H1 (cell line): ENCODE results near the gene CRHR1. TPM values are rescaled to one million over a fixed set of nuclear protein-coding genes. Genes with fewer than 3 reads are reported as not detected.

Source experiments
- CTCF ChIA-PET: fragments of 300-600 bp; sonication (Branson Sonifier 250); formaldehyde crosslinking; loops from one replicate; lab custom pipeline; 2021; ENCODE audit not compliant: partially characterized antibody; lab: Charles Lee
- POLR2A ChIA-PET: fragments of 300-600 bp; sonication (Branson Sonifier 250); formaldehyde crosslinking; loops from one replicate; lab custom pipeline; 2021; ENCODE audit warnings: inconsistent platforms; ENCODE audit not compliant: partially characterized antibody; lab: Charles Lee
- DNase-seq, 2 experiments: peaks; one replicate each; pipeline versions ENCODE4 v3.0.0 to v3.0.0-alpha.2; 2010 to 2022; ENCODE audit warnings: low spot score in 2 of 2, low read depth in 1 of 2, mixed read lengths in 1 of 2
- FAIRE-seq: peaks from 2 replicates; lab custom pipeline; 2011; peaks lifted over from hg19 to GRCh38; lab: Jason Lieb, UNC
- H2AFZ ChIP-seq: 2 replicates; pipeline ENCODE4 v1.8.1; 2012; ENCODE audit warnings: low read length, inconsistent platforms
- H2AK5ac ChIP-seq: 2 replicates; pipeline ENCODE4 v1.6.1; 2013; ENCODE audit warnings: low read depth, low read length
- H2BK120ac ChIP-seq: replicated peaks from 2 replicates; pipeline ENCODE3; 2013; ENCODE audit warnings: low read depth, low read length, inconsistent platforms
- H2BK12ac ChIP-seq: 2 replicates; pipeline ENCODE4 v1.6.1; 2013; ENCODE audit warnings: low read depth, low read length
- H2BK15ac ChIP-seq: 2 replicates; pipeline ENCODE4 v1.6.1; 2013; ENCODE audit warnings: low read length
- H2BK20ac ChIP-seq: 2 replicates; pipeline ENCODE4 v1.6.1; 2013; ENCODE audit warnings: low read length
- H2BK5ac ChIP-seq: 2 replicates; pipeline ENCODE4 v1.6.1; 2013; ENCODE audit warnings: low read depth, low read length
- H3K14ac ChIP-seq: 2 replicates; pipeline ENCODE4 v1.6.1; 2013; ENCODE audit warnings: inconsistent platforms; ENCODE audit not compliant: insufficient read length
- H3K18ac ChIP-seq: 2 replicates; pipeline ENCODE4 v1.6.1; 2013; ENCODE audit warnings: low read length; ENCODE audit errors: extremely low read depth
- H3K23ac ChIP-seq: 2 replicates; pipeline ENCODE4 v1.6.1; 2013; ENCODE audit warnings: inconsistent platforms; ENCODE audit not compliant: insufficient read length
- H3K23me2 ChIP-seq: 2 replicates; pipeline ENCODE4 v1.6.1; 2013; ENCODE audit warnings: low read depth, low read length
- H3K27ac ChIP-seq: 2 replicates; pipeline ENCODE4 v1.6.1; 2011; ENCODE audit warnings: low read depth, low read length, inconsistent platforms
- H3K27me3 ChIP-seq, 4 experiments: replicated peaks in 1 of 4; 1 replicate in 1 of 4; 2 replicates in 3 of 4; pipeline versions ENCODE4 v1.6.1 to v1.8.1; 2011 to 2013; ENCODE audit warnings: low read length in 3 of 4, mild to moderate bottlenecking in 3 of 4, inconsistent platforms in 2 of 4, mixed read lengths in 2 of 4, moderate library complexity in 1 of 4; ENCODE audit not compliant: control insufficient read depth in 3 of 4, insufficient read depth in 3 of 4; ENCODE audit errors: extremely low read depth in 1 of 4
- H3K36me3 ChIP-seq, 4 experiments: 2 replicates each; pipeline versions ENCODE4 v1.6.1 to v1.8.1; 2011 to 2013; ENCODE audit warnings: mild to moderate bottlenecking in 4 of 4, low read length in 3 of 4, moderate library complexity in 2 of 4, control low read depth in 1 of 4, inconsistent platforms in 1 of 4; ENCODE audit not compliant: insufficient read depth in 4 of 4, control insufficient read depth in 2 of 4
- H3K4ac ChIP-seq: replicated peaks from 2 replicates; pipeline ENCODE3; 2013; ENCODE audit warnings: low read length, low read depth, mixed read lengths, inconsistent platforms; ENCODE audit not compliant: insufficient read length
- H3K4me1 ChIP-seq, 4 experiments: replicated peaks in 1 of 4; 1 replicate in 1 of 4; 2 replicates in 3 of 4; pipeline versions ENCODE4 v1.6.1 to v1.8.1; 2011 to 2013; ENCODE audit warnings: low read length in 3 of 4, inconsistent platforms in 2 of 4, mixed read lengths in 1 of 4; ENCODE audit not compliant: insufficient read depth in 4 of 4, control insufficient read depth in 3 of 4
- H3K4me2 ChIP-seq, 2 experiments: 2 replicates each; pipeline versions ENCODE4 v1.6.1 to v1.8.1; 2011 to 2013; ENCODE audit warnings: low read depth in 2 of 2, low read length in 2 of 2, control low read depth in 1 of 2, inconsistent platforms in 1 of 2, mild to moderate bottlenecking in 1 of 2; ENCODE audit not compliant: insufficient read depth in 1 of 2
- H3K4me3 ChIP-seq, 4 experiments: fragments of 200-600, 300-600 bp in 1 of 4; sonication (generic), shearing (Covaris generic), sonication (Bioruptor Twin) in 1 of 4; 2 replicates each; pipeline versions ENCODE4 v1.5.1 to v1.8.1; 2011 to 2016; ENCODE audit warnings: low read length in 4 of 4, low read depth in 3 of 4, control low read depth in 2 of 4, inconsistent platforms in 2 of 4, mild to moderate bottlenecking in 2 of 4, mixed read lengths in 1 of 4, moderate library complexity in 1 of 4; ENCODE audit not compliant: insufficient read depth in 2 of 4; ENCODE audit errors: extremely low read depth in 1 of 4
- H3K56ac ChIP-seq: replicated peaks from 2 replicates; pipeline ENCODE3; 2013; ENCODE audit warnings: low read depth, mild to moderate bottlenecking, mixed read lengths, low read length, inconsistent platforms; ENCODE audit not compliant: insufficient read length
- H3K79me1 ChIP-seq: 2 replicates; pipeline ENCODE4 v1.6.1; 2013; ENCODE audit warnings: low read depth, low read length, control low read depth
- H3K79me2 ChIP-seq, 2 experiments: 2 replicates each; pipeline versions ENCODE4 v1.6.1 to v1.8.1; 2012 to 2013; ENCODE audit warnings: low read length in 2 of 2, mild to moderate bottlenecking in 2 of 2, inconsistent platforms in 1 of 2; ENCODE audit not compliant: insufficient read depth in 2 of 2, control insufficient read depth in 1 of 2
- H3K9ac ChIP-seq, 4 experiments: replicated peaks in 1 of 4; 1 replicate in 1 of 4; 2 replicates in 3 of 4; pipeline versions ENCODE4 v1.6.1 to v1.8.1; 2011 to 2013; ENCODE audit warnings: low read depth in 3 of 4, low read length in 3 of 4, control low read depth in 2 of 4, mild to moderate bottlenecking in 2 of 4, moderate library complexity in 2 of 4, inconsistent platforms in 1 of 4; ENCODE audit errors: extremely low read depth in 1 of 4
- H3K9me3 ChIP-seq, 2 experiments: 2 replicates each; pipeline versions ENCODE4 v1.6.1 to v1.8.1; 2012 to 2013; ENCODE audit warnings: mild to moderate bottlenecking in 2 of 2, moderate library complexity in 2 of 2, control low read depth in 1 of 2, inconsistent platforms in 1 of 2, low read depth in 1 of 2, low read length in 1 of 2, mixed read lengths in 1 of 2; ENCODE audit not compliant: insufficient read depth in 2 of 2
- H4K20me1 ChIP-seq, 2 experiments: replicated peaks in 1 of 2; 2 replicates each; pipeline versions ENCODE3 to v1.8.1; 2011 to 2013; ENCODE audit warnings: inconsistent platforms in 2 of 2, low read length in 2 of 2, mild to moderate bottlenecking in 1 of 2; ENCODE audit not compliant: insufficient read depth in 2 of 2, control insufficient read depth in 1 of 2
- H4K5ac ChIP-seq: 2 replicates; pipeline ENCODE4 v1.6.1; 2013; ENCODE audit warnings: low read length, low read depth, mixed read lengths, inconsistent platforms; ENCODE audit not compliant: insufficient read length
- H4K8ac ChIP-seq: 2 replicates; pipeline ENCODE4 v1.8.0; 2013; ENCODE audit warnings: mild to moderate bottlenecking, moderate library complexity, low read length, inconsistent platforms; ENCODE audit not compliant: insufficient read depth; ENCODE audit errors: extremely low read depth
- H4K91ac ChIP-seq: replicated peaks from 2 replicates; pipeline ENCODE3; 2013; ENCODE audit warnings: low read length, mixed read lengths, inconsistent platforms; ENCODE audit not compliant: insufficient read length
- CBX5 ChIP-seq: fragments of 300-800, 300-1000 bp; sonication (generic); IDR thresholded peaks from 2 replicates; pipeline ENCODE4 v1.7.1; 2016; ENCODE audit warnings: antibody characterized with exemption, low read length, low read depth
- CEBPB ChIP-seq: IDR thresholded peaks from 2 replicates; pipeline ENCODE4 v1.6.1; 2012; ENCODE audit warnings: low read depth, low read length
- EP300 ChIP-seq, 2 experiments: IDR thresholded peaks; 1 replicate in 1 of 2; 2 replicates in 1 of 2; pipeline ENCODE4 v1.6.1; 2011 to 2012; ENCODE audit warnings: low read depth in 2 of 2, low read length in 2 of 2, mild to moderate bottlenecking in 2 of 2, borderline replicate concordance in 1 of 2, inconsistent platforms in 1 of 2, moderate library complexity in 1 of 2
- EZH2 ChIP-seq: fragments of 200-600 bp; sonication (generic); IDR thresholded peaks from 2 replicates; pipeline ENCODE4 v1.7.1; 2012; ENCODE audit warnings: low read depth, mild to moderate bottlenecking, moderate library complexity, low read length, inconsistent platforms; ENCODE audit not compliant: severe bottlenecking
- FOSL1 ChIP-seq: IDR thresholded peaks from 2 replicates; pipeline ENCODE4 v1.6.1; 2011; ENCODE audit warnings: mild to moderate bottlenecking, low read depth, low read length, moderate library complexity; ENCODE audit not compliant: insufficient read depth
- KDM5A ChIP-seq: fragments of 200-600 bp; IDR thresholded peaks from 2 replicates; pipeline ENCODE4 v1.7.1; 2012; ENCODE audit warnings: mild to moderate bottlenecking, low read length, inconsistent platforms, mixed read lengths
- SP1 ChIP-seq: IDR thresholded peaks from 2 replicates; pipeline ENCODE4 v1.6.1; 2011; ENCODE audit warnings: low read depth, low read length
- TAF1 ChIP-seq: IDR thresholded peaks from 2 replicates; pipeline ENCODE4 v1.6.1; 2011; ENCODE audit warnings: mild to moderate bottlenecking, low read depth, low read length
- WGBS, 2 experiments: shearing (Covaris generic) in 1 of 2; methylation state at CpG; one replicate each; pipeline versions ENCODE4 v1.1.6 to v1.1.7; 2013 to 2015; ENCODE audit warnings: low lambda C conversion rate in 2 of 2, mixed read lengths in 2 of 2, inconsistent platforms in 1 of 2, low coverage in 1 of 2, missing lambda C conversion rate in 1 of 2; ENCODE audit not compliant: insufficient replicate concordance in 2 of 2, insufficient coverage in 1 of 2, insufficient read length in 1 of 2; ENCODE audit errors: extremely low coverage in 1 of 2, missing lambda C conversion rate in 1 of 2; 5-methylcytosine and 5-hydroxymethylcytosine counted together
- polyA plus RNA-seq, 7 experiments: library from polyadenylated mRNA; depleted of rRNA in 3 of 7; stranded (reverse) in 5 of 7; unstranded in 2 of 7; fragments of >200 nt in 5 of 7; fragments of 200-250 nt in 2 of 7; gene quantifications; 1 replicate in 5 of 7; 2 replicates in 1 of 7; 4 replicates in 1 of 7; pipeline versions ENCODE4 v1.2.1 to v1.2.3, GENCODE V29; 2011 to 2013; ENCODE audit warnings: missing spikeins in 2 of 7, mixed read lengths in 2 of 7
- total RNA-seq: library from RNA; stranded (reverse); fragmentation: NEBNext Ultra II Directional; extraction: Animal tissue kit (Norgen Biotek cat#: 25700); gene quantifications from 2 replicates; pipeline ENCODE4 v1.2.1, GENCODE V29; 2021

CRHR1 gene
- total and polyA plus RNA-seq, 2 of the 8 experiments (the other 6 are each of a cell fraction or from before 2014, with no cell fraction given): 0.56 to 1.7 TPM

DNA sequence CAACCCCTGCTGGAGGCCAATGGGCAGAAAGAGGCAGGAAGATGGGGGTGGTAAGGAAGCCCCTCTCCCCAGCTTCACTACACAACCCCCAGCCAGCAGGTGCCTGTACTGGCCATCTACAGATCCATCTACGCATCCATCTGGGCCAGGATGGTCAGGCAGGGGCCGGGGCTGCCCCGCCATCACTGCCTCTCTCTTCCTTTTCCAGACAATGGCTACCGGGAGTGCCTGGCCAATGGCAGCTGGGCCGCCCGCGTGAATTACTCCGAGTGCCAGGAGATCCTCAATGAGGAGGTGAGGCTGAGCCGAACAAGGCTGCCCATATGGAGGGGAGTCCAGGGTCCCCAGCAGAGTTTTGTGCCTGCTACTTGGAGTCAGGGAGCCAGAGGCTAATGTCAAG, 37.0 kb downstream of the CRHR1 start:
- H2BK5ac ChIP-seq: no peak overlapping the region
- CTCF ChIA-PET: interaction anchor here (1.2 to 11.3 kb wide), 8 partner anchors 9 to 186 kb away, joined by 3 to 69 read pairs (median 5); partner anchors contain the start of gene CRHR1
- no peak for FAIRE-seq

More for the DNA sequence above, 37.0 kb downstream of the CRHR1 start:
- no peak overlapping the region for H4K5ac ChIP-seq
- H3K9ac ChIP-seq: no peak overlapping the region
- H2AK5ac ChIP-seq: no peak overlapping the region
- no peak overlapping the region for H4K8ac ChIP-seq
- H2BK12ac ChIP-seq: no peak overlapping the region
- no peaks in the 10 kb centered on the region; a peak in 1 of 7 replicates for H3K27me3 ChIP-seq
- no peaks in the 10 kb centered on the region for H3K23me2 ChIP-seq
- H3K4me3 ChIP-seq: no peak overlapping the region
- H3K4ac ChIP-seq: no peak overlapping the region
- H3K36me3 ChIP-seq: no peaks in the 10 kb centered on the region
- H3K14ac ChIP-seq: no peak overlapping the region
- H3K9me3 ChIP-seq: no peaks in the 10 kb centered on the region
- H2BK15ac ChIP-seq: no peak overlapping the region
- no peak overlapping the region for H3K18ac ChIP-seq
- no peak for DNase-seq
- H3K4me1 ChIP-seq: peaks cover 0 to 3% (median 0%) of the 10 kb centered on the region in 4 experiments; a peak in 1 of 7 replicates
- H3K79me1 ChIP-seq: no peaks in the 10 kb centered on the region
- TF ChIP-seq FOSL1 (no peak), CBX5 (no peak), EZH2 (no peak), CEBPB (no peak), EP300 (IDR thresholded peaks at IDR 0.05; ENCODE audit: borderline replicate concordance in 1 of 2, low read depth in 2 of 2, low read length in 2 of 2) (no peak), TAF1 (no peak), SP1 (no peak), KDM5A (no peak)
- H3K23ac ChIP-seq: no peak overlapping the region
- no peak overlapping the region for H3K4me2 ChIP-seq
- no peak overlapping the region for H3K56ac ChIP-seq
- no peak overlapping the region for H3K27ac ChIP-seq
- H4K91ac ChIP-seq: no peak overlapping the region
- H2BK20ac ChIP-seq: no peak overlapping the region
- H4K20me1 ChIP-seq: no peaks in the 10 kb centered on the region
- no peak overlapping the region for H2AFZ ChIP-seq
- no peak overlapping the region for H2BK120ac ChIP-seq
- no peaks in the 10 kb centered on the region for H3K79me2 ChIP-seq
- POLR2A ChIA-PET: no interaction called here
- 95% methylated on average over 9 of the region's 9 CpGs; no CpG with 5 or more reads in 1 of the 2 experiments for WGBS, 2 experiments
